Pulmonary artery endothelial cell (primary cell): ENCODE data around the gene LCA5. TPM values are rescaled to one million over a fixed set of nuclear protein-coding genes. Genes with fewer than 3 reads are reported as not detected.
"Not testable (repeated sequence)": the region's sequence is repeated elsewhere in the genome, so short reads cannot be mapped to it uniquely, and the experiment has no call there.

Source experiments
- DNase-seq: peaks from one replicate; pipeline ENCODE4 v3.0.0-alpha.2; 2011; ENCODE audit warnings: low read depth, low spot score
- total RNA-seq: library from RNA; depleted of rRNA; stranded (reverse); fragments of >200 nt; gene quantifications from 2 replicates; pipeline ENCODE4 v1.2.3, GENCODE V29; 2014

The LCA5 gene
- total RNA-seq, 1 donor from 2014 or later = 4.3 TPM

DNA sequence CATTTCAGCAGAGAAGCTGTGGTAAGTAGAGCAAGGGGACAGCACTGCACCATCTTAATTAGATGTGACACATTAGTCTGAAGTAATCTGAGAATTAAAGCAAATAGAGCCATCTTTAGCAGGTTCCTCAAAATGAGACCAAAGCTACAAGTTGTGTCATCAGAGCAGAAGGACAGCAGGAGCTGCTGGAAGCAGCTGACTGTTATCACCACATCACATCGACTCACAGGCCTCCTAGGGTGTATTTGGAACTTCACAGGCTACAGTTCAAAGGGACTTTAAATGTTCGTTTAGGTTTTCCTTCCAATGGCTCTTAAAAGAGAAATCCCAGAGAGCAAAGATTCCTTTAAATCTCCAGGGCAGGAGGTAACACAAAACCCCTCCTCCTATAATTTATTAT lies 69.5 kb downstream of the LCA5 start:
- DNase-seq = no peak

DNA sequence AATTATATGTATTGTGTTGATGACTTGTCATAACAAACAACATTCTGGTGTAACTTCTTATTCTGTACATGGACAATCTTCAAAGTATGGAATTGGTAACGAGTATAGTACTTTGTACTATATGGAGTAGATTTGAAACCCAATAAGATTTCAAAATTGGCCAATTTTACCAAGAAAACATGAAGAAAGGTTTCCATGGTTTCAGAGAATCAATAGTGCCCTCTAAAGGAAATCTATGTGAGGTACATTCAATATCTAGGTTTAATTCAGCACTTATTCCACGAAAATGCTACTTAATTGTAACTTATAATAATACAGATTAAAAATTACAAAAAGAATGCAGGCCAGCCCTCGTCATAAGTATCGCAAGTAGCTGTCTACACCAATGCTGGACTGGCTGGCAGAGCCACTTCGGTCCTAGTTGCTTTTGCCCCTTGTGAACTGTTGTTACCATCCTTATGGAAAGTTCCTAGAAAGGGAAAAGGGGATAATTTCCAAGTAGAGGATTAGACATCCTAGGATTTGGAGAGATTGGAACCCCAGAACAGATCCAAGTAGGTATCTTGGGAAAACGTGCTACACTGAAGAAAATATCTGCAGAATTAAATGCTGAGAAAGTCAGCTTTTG lies 70.9 kb downstream of the LCA5 start:
- peak; percentile 3 for DNase-seq

DNA sequence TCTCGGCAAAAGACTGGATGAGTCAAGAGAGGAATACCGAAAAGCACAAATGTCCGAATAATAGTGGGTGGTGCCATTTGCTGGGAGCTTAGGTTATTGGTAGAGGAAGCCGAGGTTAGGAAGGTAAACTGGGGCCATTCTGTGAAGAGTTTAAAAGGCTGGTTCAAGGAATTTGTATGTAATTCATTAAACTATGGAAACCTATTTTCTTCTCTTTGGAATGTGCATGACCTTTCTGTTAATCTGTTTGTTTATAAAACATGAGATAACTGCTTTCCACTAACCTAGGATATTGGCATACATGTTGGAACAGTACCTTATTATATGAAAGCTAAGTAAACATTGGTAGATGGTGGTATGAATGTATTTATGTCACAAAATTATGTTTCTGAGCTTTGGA lies 71.8 kb downstream of the LCA5 start:
- no peak for DNase-seq

DNA sequence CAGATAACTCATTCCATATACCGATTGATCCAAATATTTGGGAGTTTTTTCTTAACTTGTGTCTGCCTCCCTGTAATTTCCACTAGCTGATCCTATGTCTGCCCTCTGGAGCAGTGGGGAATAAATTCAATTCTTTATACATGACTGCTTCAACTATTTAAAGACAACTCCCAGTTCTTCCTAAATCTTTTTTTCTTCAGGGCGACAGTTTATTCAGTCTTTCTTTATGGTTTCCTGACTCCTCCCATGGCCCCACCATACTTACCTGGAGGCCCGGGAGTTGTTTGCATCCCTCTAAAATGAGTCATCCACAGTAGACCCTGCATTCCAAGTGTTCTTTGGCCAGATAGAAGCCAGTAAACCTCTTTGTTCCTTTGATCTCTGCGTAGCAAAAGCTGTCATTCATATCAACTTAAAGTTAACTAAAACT lies 73.6 kb downstream of the LCA5 start:
- DNase-seq = no peak

DNA sequence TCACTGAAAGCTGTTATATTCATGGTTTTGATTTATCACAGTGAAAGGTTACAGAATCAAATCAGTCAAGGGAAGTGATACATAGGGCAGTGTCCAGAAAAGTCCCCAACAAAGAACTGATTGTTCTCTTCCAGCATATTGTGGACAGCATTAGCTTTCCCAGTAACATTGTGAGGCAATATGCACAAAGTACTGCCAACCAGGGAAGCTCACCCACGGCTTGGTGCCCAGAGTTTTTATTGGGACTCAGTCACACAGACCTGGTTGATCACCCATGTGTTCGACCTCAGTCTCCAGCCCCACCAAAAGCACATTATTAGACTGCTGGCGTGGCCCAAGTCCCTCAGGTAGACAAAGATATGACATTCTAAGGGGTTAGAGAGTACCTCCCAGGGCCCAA lies 76.0 kb downstream of the LCA5 start:
- DNase-seq = no peak

DNA sequence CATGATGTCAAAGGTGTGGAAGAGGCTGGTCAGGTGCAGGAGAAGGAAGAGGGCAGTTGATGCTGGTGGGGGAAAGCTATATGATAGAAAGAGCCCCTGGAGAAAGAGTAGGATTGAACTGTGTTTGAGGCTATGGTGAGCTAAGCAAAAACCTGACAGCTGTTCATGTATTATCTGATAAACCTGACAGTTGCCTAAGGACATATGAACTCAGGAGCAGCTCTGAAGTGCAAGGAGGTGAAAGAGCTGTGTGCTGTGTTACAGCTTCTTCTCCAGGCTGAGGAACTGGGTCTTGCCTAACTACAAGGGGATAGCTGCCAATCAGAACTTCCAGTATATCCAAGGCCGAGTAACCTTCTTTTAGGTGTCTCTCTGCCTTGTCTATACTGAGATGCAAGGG lies 81.8 kb downstream of the LCA5 start:
- DNase-seq = no peak

GRCh38 chr6:79453558-79454042 lies 83.6 kb downstream of the LCA5 start:
- DNase-seq = no peak

GRCh38 chr6:79450984-79451383 lies 86.2 kb downstream of the LCA5 start:
- no peak for DNase-seq

DNA sequence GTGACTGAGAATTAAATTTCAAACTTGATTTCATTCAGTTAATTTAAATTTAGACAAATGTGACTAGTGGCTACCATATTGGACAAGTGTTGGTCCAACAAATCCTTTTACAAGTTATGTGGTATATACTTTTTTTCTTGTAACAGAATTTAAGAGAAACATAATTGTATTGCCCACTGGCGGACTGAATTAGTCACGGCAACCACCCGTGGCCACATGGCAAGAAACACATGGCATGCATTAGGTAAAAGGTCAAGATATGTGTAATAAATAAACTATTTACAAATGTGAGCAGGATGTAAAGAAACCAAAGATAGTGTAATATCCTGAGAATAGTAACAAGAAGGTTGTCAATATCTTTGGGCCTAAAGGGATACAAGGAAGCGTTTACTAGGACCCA lies 91.2 kb downstream of the LCA5 start:
- DNase-seq = no peak

- DNase-seq = not testable (repeated sequence)
Measured at GRCh38 chr6:79443876-79444275, 93.4 kb downstream of the LCA5 start.

DNA sequence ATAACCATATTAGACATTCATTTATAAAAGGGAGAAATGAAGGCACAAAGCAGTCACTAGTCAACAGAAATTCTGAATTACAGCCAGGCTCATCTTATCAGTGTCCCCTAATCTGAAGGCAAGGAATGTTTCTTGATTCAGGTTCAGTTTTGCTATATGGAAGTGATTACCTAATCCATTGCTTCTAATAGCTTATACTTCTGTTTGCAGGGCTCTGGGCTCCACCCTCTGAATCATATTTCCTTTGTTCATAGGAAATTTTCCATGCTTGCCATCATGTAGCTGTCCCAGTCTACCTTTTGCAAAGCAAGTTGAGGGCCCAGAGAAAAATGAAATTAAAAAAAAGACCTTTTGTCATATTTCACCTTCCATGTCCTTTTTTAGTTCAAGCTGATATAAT lies 96.0 kb downstream of the LCA5 start:
- no peak for DNase-seq

DNA sequence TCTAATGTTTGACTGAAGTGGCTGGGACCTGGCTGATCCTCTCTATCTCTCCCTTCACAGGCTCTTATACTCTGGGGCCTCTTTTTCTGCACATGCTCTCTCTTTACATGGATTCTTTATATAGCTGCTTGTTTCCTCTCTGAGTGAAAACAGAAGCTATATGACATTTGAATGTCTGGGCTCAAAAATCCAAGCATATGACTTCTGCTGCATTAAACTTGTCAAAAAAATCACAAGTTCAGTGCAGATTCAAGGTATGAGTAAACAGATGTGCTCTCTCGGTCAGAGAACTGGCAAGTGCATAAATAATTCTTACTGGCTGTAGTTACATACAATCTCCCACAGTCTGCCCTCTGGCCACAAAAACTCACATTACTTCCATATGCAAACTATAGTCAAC lies 96.6 kb downstream of the LCA5 start:
- DNase-seq = no peak

- DNase-seq = no peak
Measured at GRCh38 chr6:79438030-79438429, 99.2 kb downstream of the LCA5 start.

GRCh38 chr6:79436241-79436640 lies 101.0 kb downstream of the LCA5 start:
- no peak for DNase-seq

DNA sequence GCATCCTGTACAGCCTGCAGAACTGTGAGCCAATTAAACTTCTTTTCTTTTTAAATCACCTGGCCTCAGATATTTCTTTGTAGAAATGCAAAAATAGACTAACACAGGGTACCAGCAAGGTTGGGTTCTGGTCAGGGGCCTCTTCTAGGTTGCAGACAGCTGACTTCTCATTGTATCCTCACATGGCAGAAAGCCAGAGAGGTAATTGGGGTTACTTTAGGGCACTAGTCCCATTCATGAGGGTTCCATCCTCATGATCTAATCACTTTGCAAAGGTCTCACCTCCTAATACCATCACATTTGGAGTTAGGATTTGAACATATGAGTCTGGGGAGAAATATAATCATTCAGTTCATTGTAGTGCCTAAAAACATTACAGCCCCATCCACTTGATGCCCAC lies 101.5 kb downstream of the LCA5 start:
- DNase-seq = no peak

Other genes with a start within 250 kb of the LCA5 start
- gene SH3BGRL2, start 93.9 kb upstream of the LCA5 start, total RNA-seq = 24.4 and 26.3 TPM in 2 replicates